GM12878 (cell line): ENCODE data around the gene ASRGL1. TPM values are rescaled to one million over a fixed set of nuclear protein-coding genes. Genes with fewer than 3 reads are reported as not detected.
A peak's percentile ranks its signal among the peaks of the same experiment; 100 is the strongest.

ENCODE experiments used
- ATAC-seq: fragments of 200-7000 bp; cut with Tn5 transposase; 3 replicates; pipeline ENCODE4 v1.9.1; 2020; ENCODE audit warnings: mild to moderate bottlenecking, moderate library complexity
- BruUV-seq: library from RNA; stranded (reverse); fragments of 400-500 nt; replicated peaks from 2 replicates; lab custom pipeline; 2021; lab: Mats Ljungman, UMichigan
- CTCF ChIA-PET: fragments of 300-600 bp; sonication (Branson Sonifier 250); formaldehyde crosslinking; extraction: SDS; loops from one replicate; lab custom pipeline; 2021; ENCODE audit warnings: inconsistent platforms; lab: Yijun Ruan, JAX
- POLR2A ChIA-PET: fragments of 350-600 bp; formaldehyde crosslinking; extraction: SDS; loops from one replicate; lab custom pipeline; 2021; ENCODE audit warnings: inconsistent platforms; lab: Charles Lee
- RAD21 ChIA-PET: fragments of 300-600 bp; sonication (Branson Sonifier 250); formaldehyde crosslinking; loops from one replicate; lab custom pipeline; 2023; ENCODE audit warnings: antibody characterized with exemption; ENCODE audit not compliant: unreplicated experiment; lab: Charles Lee
- SMC1A ChIA-PET: fragments of 300-600 bp; sonication (Branson Sonifier 250); formaldehyde crosslinking; loops from one replicate; lab custom pipeline; 2023; ENCODE audit not compliant: unreplicated experiment, uncharacterized antibody; lab: Charles Lee
- DNase-seq: peaks from one replicate; pipeline ENCODE4 v3.0.0-alpha.2; 2011; ENCODE audit warnings: low read depth, low spot score
- FAIRE-seq: peaks from 3 replicates; lab custom pipeline; 2011; peaks lifted over from hg19 to GRCh38; lab: Jason Lieb, UNC
- H2AFZ ChIP-seq: 2 replicates; pipeline ENCODE4 v1.6.0; 2011; ENCODE audit warnings: low read depth, low read length, control low read depth; ENCODE audit not compliant: control insufficient read depth
- H3K27ac ChIP-seq: 2 replicates; pipeline ENCODE4 v1.5.1; 2011; ENCODE audit warnings: control low read depth; ENCODE audit not compliant: control insufficient read depth, insufficient read depth
- H3K27me3 ChIP-seq, 2 experiments: replicated peaks in 1 of 2; 2 replicates each; pipeline versions ENCODE4 v1.6.0 to v1.6.1; 2011; ENCODE audit warnings: low read length in 1 of 2; ENCODE audit not compliant: control insufficient read depth in 2 of 2, insufficient read depth in 2 of 2
- H3K36me3 ChIP-seq, 2 experiments: 2 replicates each; pipeline ENCODE4 v1.5.1; 2011; ENCODE audit warnings: low read length in 1 of 2; ENCODE audit not compliant: control insufficient read depth in 2 of 2, insufficient read depth in 2 of 2
- H3K4me1 ChIP-seq: 2 replicates; pipeline ENCODE4 v1.6.1; 2011; ENCODE audit warnings: mild to moderate bottlenecking, low read length, moderate library complexity, mixed read lengths; ENCODE audit not compliant: control insufficient read depth, insufficient read depth
- H3K4me2 ChIP-seq: 2 replicates; pipeline ENCODE4 v1.6.0; 2011; ENCODE audit warnings: control low read depth; ENCODE audit not compliant: control insufficient read depth, insufficient read depth
- H3K4me3 ChIP-seq: fragments of 200-600 bp; sonication (generic); 2 replicates; pipeline ENCODE4 v1.5.1; 2016
- H3K79me2 ChIP-seq: 2 replicates; pipeline ENCODE4 v1.6.0; 2011; ENCODE audit warnings: low read length; ENCODE audit not compliant: control insufficient read depth, insufficient read depth
- H3K9ac ChIP-seq: 2 replicates; pipeline ENCODE4 v1.8.0; 2011; ENCODE audit warnings: low read length, control low read depth, mixed read lengths; ENCODE audit not compliant: control insufficient read depth, insufficient read depth
- H3K9me3 ChIP-seq: replicated peaks from 3 replicates; pipeline ENCODE4 v1.5.1; 2011; ENCODE audit warnings: mild to moderate bottlenecking, low read length; ENCODE audit not compliant: control insufficient read depth, insufficient read depth
- H4K20me1 ChIP-seq: 2 replicates; pipeline ENCODE4 v1.6.0; 2011; ENCODE audit not compliant: control insufficient read depth, insufficient read depth
- CEBPZ ChIP-seq: fragments of 150-350 bp; IDR thresholded peaks from 2 replicates; pipeline ENCODE4 v1.6.1; 2016; ENCODE audit warnings: low read depth, low read length
- EGR1 ChIP-seq, 2 experiments: IDR thresholded peaks; 1 replicate in 1 of 2; 2 replicates in 1 of 2; pipeline ENCODE4 v1.6.1; 2011 to 2012; ENCODE audit warnings: low read depth in 2 of 2, low read length in 2 of 2, borderline replicate concordance in 1 of 2, mild to moderate bottlenecking in 1 of 2, moderate library complexity in 1 of 2
- TCF7 ChIP-seq: IDR thresholded peaks from 2 replicates; pipeline ENCODE4 v1.6.1; 2014; ENCODE audit warnings: antibody characterized with exemption, borderline replicate concordance
- USF2 ChIP-seq: IDR thresholded peaks from 2 replicates; pipeline ENCODE4 v1.6.1; 2011; ENCODE audit warnings: low read depth, low read length, improper control_type of control experiment, borderline replicate concordance
- ZNF592 ChIP-seq: fragments of 450-650 bp; IDR thresholded peaks from 2 replicates; pipeline ENCODE4 v1.6.1; 2017; ENCODE audit warnings: mild to moderate bottlenecking, moderate library complexity
- ZZZ3 ChIP-seq: IDR thresholded peaks from 2 replicates; pipeline ENCODE4 v1.6.1; 2011; ENCODE audit warnings: low read depth; ENCODE audit not compliant: control insufficient read depth, insufficient read length
- WGBS: methylation state at CpG from one replicate; pipeline ENCODE4 v1.1.6; 2016; ENCODE audit warnings: low lambda C conversion rate; ENCODE audit not compliant: insufficient replicate concordance, insufficient coverage; ENCODE audit errors: missing lambda C conversion rate; 5-methylcytosine and 5-hydroxymethylcytosine counted together
- in situ Hi-C: fragments of 300-500 bp; cut with MboI; formaldehyde crosslinking; loops from 9 replicates; pipeline ENCODE4 v1.14.3; 2018; ENCODE audit warnings: mixed read lengths
- intact Hi-C: fragments of 100-400 bp; cut with micrococcal nuclease; formaldehyde crosslinking; loops from one replicate; pipeline ENCODE4 v1.14.2; 2022; ENCODE audit not compliant: unreplicated experiment
- polyA plus RNA-seq, 11 experiments: library from polyadenylated mRNA; depleted of rRNA in 4 of 11; unstranded in 6 of 11; stranded (reverse) in 5 of 11; fragments of >200 nt; fragmentation: Nextera tagmentation in 4 of 11; fragmentation: Illumina TruSeq in 1 of 11; extraction: Ambion mirVana in 4 of 11; extraction: Trizol in 1 of 11; gene quantifications; 1 replicate in 1 of 11; 2 replicates in 10 of 11; pipeline versions ENCODE4 v1.2.1 to v1.2.3, GENCODE V29; 2011 to 2016; ENCODE audit warnings: inconsistent platforms in 2 of 11, missing spikeins in 2 of 11, low read depth in 1 of 11
- total RNA-seq, 4 experiments: library from RNA; depleted of rRNA in 3 of 4; stranded (reverse); fragments of >200 nt in 3 of 4; fragmentation: Illumina TruSeq in 1 of 4; extraction: Trizol in 1 of 4; gene quantifications; 2 replicates each; pipeline versions ENCODE4 v1.2.1 to v1.2.3, GENCODE V29; 2013 to 2021

The ASRGL1 gene
- total and polyA plus RNA-seq, 10 of the 15 experiments (the other 5 are each of a cell fraction or from before 2014, with no cell fraction given) = 0.97 to 24.5 (median 4.8) TPM

GRCh38 chr11:62428871-62429560 is 91.8 kb downstream of the ASRGL1 start:
- no peak overlapping the region for H3K27ac ChIP-seq
- H3K36me3 ChIP-seq = no peaks in the 10 kb centered on the region
- H3K9ac ChIP-seq = no peak overlapping the region
- peaks cover 7% of the 10 kb centered on the region for H3K4me1 ChIP-seq
- no peaks in the 10 kb centered on the region for H4K20me1 ChIP-seq
- ChIA-PET POLR2A (interaction anchor here (0.7 to 3.1 kb wide), 7 partner anchors 8 to 236 kb away, joined by 3 to 17 read pairs (median 3); partner anchors contain the start of genes C11orf98 and CSKMT), SMC1A (interaction anchor here (0.8 to 7.4 kb wide), 11 partner anchors 13 to 193 kb away, joined by 3 to 116 read pairs (median 4); partner anchors contain the start of genes B3GAT3 and TUT1), RAD21 (interaction anchor here (1.5 to 5.5 kb wide), 3 partner anchors 16 to 129 kb away, joined by 7 to 41 read pairs (median 20); no protein-coding TSS in a partner anchor), CTCF (interaction anchor here (0.7 to 12.5 kb wide), 11 partner anchors 8 to 265 kb away, joined by 3 to 280 read pairs (median 4); partner anchors contain the start of gene TUT1)
- WGBS = 77% methylated on average over 8 of the region's 8 CpGs
- DNase-seq = no peak
- FAIRE-seq = no peak
- H3K4me3 ChIP-seq = no peak overlapping the region
- no peak for ATAC-seq
- H3K79me2 ChIP-seq = no peaks in the 10 kb centered on the region
- intact Hi-C loops = loop anchor here (10.0 kb wide), 1 partner anchor 436 kb away; no protein-coding TSS in a partner anchor
- no peak overlapping the region for H2AFZ ChIP-seq
- H3K27me3 ChIP-seq = no peaks in the 10 kb centered on the region; a peak in 1 of 4 replicates
- BruUV-seq = no TSS peak
- TF ChIP-seq CEBPZ = no peak
- TF ChIP-seq ZZZ3 = no peak
- TF ChIP-seq EGR1 (IDR thresholded peaks at IDR 0.05; ENCODE audit: borderline replicate concordance in 1 of 2, low read depth in 2 of 2, low read length in 2 of 2) = no peak
- TF ChIP-seq ZNF592 = peak; percentile 49; the same call in 1 of the 2 replicates
- TF ChIP-seq TCF7 = no peak
- no peak for TF ChIP-seq USF2
- in situ Hi-C loops = loop anchor here (10.0 kb wide), 3 partner anchors 126 to 436 kb away; no protein-coding TSS in a partner anchor
- H3K4me2 ChIP-seq = no peak overlapping the region
- H3K9me3 ChIP-seq = no peaks in the 10 kb centered on the region
